ENCODE results near the gene PLPPR4.

The PLPPR4 gene

DNA sequence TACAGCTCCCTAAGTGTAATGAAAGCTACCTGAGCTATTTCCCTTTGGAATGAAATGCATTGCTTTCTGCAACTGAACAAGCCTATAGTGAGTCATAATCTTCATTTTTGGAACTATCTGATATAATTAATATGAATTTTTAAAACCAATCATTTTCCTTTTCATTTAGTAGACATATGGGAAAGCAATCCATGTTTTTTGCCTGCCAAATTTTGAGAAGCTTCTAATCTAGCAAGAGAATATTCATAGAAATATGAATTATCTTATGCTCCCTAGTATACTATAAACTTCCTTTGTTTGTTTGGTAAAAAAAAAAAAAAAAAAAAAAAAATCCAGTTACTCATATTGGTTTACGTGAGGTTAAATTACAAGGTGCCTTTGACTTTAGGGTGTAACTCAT, 68.3 kb downstream of the PLPPR4 start:
- Histone ChIP-seq H3K9me3 (ENCODE audit: control insufficient read depth, insufficient read depth, low read length) (no peaks in the 10 kb centered on the region), H3K27me3 (ENCODE audit: control insufficient read depth, insufficient read depth, low read length) (no peaks in the 10 kb centered on the region), H3K4me3 (ENCODE audit: low read length) (no peak overlapping the region), H3K4me1 (ENCODE audit: control insufficient read depth, insufficient read depth, low read length) (no peaks in the 10 kb centered on the region), H3K36me3 (ENCODE audit: control insufficient read depth, insufficient read depth, low read length) (no peaks in the 10 kb centered on the region), H3K27ac (ENCODE audit: low read length) (no peak overlapping the region)
- DNase-seq (ENCODE audit: low read depth, low spot score): no peak
- WGBS (ENCODE audit: insufficient coverage, insufficient read length): no CpG with 5 or more reads among the region's 1 CpG

- Histone ChIP-seq H3K27ac (ENCODE audit: low read length) (no peak overlapping the region), H3K9me3 (ENCODE audit: control insufficient read depth, insufficient read depth, low read length) (no peaks in the 10 kb centered on the region), H3K4me1 (ENCODE audit: control insufficient read depth, insufficient read depth, low read length) (no peaks in the 10 kb centered on the region), H3K4me3 (ENCODE audit: low read length) (no peak overlapping the region), H3K36me3 (ENCODE audit: control insufficient read depth, insufficient read depth, low read length) (no peaks in the 10 kb centered on the region), H3K27me3 (ENCODE audit: control insufficient read depth, insufficient read depth, low read length) (no peaks in the 10 kb centered on the region)
- no CpG with 5 or more reads among the region's 5 CpGs for WGBS (ENCODE audit: insufficient coverage, insufficient read length)
- DNase-seq (ENCODE audit: low read depth, low spot score): no peak
These were observed 70.7 kb downstream of the PLPPR4 start for GRCh38 chr1:99334991-99335390.

DNA sequence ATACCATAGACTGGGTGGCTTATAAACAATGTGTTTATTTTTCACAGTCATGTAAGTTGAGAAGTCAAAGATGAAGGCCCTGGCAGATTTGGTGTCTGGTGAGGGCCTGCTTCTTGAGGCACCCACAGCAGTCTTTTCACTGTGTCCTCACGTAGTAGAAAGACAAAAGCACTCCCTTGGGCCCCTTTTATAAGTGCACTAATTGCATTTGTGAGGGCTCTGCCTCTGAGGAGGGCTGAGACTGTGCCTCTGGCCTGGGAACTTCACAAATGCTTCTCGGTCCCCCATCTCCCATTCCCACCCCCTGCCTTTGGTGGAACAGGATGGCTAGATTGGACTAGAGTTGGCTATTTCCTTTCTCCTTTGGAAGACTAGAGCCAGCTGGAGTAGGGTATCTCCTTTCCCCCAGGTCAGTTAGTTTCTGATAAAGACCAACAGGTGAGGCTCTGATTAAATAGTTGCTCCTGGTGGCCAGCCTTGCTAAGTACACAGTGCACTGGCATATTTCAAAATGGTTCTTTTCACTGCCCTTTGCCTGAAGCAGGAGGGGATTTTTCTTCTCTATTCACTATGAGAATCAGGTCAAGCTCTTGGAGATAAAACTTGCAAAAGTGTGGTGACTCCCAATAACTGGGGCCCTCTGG, 82.9 kb downstream of the PLPPR4 start:
- H3K27me3 ChIP-seq (ENCODE audit: control insufficient read depth, insufficient read depth, low read length): no peaks in the 10 kb centered on the region
- no peaks in the 10 kb centered on the region for H3K9me3 ChIP-seq (ENCODE audit: control insufficient read depth, insufficient read depth, low read length)
- no peak for DNase-seq (ENCODE audit: low read depth, low spot score)
- H3K4me3 ChIP-seq (ENCODE audit: low read length): no peak overlapping the region
- H3K4me1 ChIP-seq (ENCODE audit: control insufficient read depth, insufficient read depth, low read length): no peaks in the 10 kb centered on the region
- no CpG with 5 or more reads among the region's 2 CpGs for WGBS (ENCODE audit: insufficient coverage, insufficient read length)
- H3K36me3 ChIP-seq (ENCODE audit: control insufficient read depth, insufficient read depth, low read length): no peaks in the 10 kb centered on the region
- H3K27ac ChIP-seq (ENCODE audit: low read length): no peak overlapping the region

DNA sequence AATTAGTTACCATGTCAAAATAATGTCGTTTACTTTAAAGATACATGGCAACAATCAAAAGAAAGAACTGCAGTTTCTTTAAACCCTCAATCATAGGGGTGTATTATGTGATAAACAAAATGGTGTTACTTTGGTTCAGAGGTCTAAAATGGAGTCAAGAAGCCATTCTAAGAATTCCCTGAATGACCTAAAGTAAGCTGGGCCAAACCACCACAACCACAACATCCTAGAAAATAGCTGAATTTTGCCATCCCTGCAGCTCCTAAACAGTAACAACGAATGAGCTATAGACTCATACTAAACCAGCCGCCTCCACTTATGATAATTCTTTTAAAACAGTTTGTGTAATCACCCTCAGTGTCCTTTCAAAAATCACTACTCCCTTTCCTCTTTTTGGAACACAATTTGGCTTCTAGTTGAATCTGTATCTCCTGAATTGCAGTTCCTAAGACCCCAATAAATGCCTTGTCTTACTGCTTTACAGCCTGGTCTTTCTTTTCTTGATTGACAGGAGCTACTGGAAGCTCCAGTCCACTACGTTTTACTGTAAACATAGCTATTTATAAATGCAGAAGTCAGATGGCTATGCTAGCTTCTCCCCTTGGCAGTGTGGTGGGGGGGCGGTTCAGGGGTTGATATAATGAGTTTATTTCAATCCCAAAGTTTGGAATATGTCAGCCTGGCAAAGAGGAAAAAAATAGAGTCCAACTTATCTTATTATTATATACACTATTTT, 84.3 kb downstream of the PLPPR4 start:
- Histone ChIP-seq H3K27me3 (ENCODE audit: control insufficient read depth, insufficient read depth, low read length) (no peaks in the 10 kb centered on the region), H3K4me3 (ENCODE audit: low read length) (no peak overlapping the region), H3K4me1 (ENCODE audit: control insufficient read depth, insufficient read depth, low read length) (no peaks in the 10 kb centered on the region), H3K36me3 (ENCODE audit: control insufficient read depth, insufficient read depth, low read length) (no peaks in the 10 kb centered on the region), H3K27ac (ENCODE audit: low read length) (no peak overlapping the region), H3K9me3 (ENCODE audit: control insufficient read depth, insufficient read depth, low read length) (no peaks in the 10 kb centered on the region)
- DNase-seq (ENCODE audit: low read depth, low spot score): no peak
- no CpG with 5 or more reads among the region's 5 CpGs for WGBS (ENCODE audit: insufficient coverage, insufficient read length)

GRCh38 chr1:99352821-99353220, 88.5 kb downstream of the PLPPR4 start:
- H3K9me3 ChIP-seq (ENCODE audit: control insufficient read depth, insufficient read depth, low read length): no peaks in the 10 kb centered on the region
- no peak for DNase-seq (ENCODE audit: low read depth, low spot score)
- no CpG with 5 or more reads among the region's 2 CpGs for WGBS (ENCODE audit: insufficient coverage, insufficient read length)

DNA sequence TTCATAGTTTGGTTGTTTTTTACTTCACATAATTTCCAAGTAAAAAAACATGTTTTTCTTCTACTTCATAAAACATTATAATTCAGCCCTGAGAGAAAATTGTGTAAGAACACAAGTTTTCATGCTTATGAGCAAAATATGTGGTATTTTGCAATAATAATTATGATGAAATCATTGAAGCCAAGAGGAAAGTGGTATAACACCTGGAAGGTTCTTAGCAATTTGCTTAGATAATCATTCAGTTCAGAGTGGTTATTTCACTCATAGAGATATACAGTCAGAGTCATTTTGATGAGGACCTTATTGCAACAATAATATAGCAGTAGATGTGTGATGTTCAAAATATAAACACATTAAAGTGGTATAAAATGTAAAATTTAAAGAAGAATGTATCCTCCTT, 94.5 kb downstream of the PLPPR4 start:
- no peak for DNase-seq (ENCODE audit: low read depth, low spot score)
- H3K27me3 ChIP-seq (ENCODE audit: control insufficient read depth, insufficient read depth, low read length): no peaks in the 10 kb centered on the region
- no peak overlapping the region for H3K27ac ChIP-seq (ENCODE audit: low read length)
- H3K36me3 ChIP-seq (ENCODE audit: control insufficient read depth, insufficient read depth, low read length): no peaks in the 10 kb centered on the region
- H3K4me3 ChIP-seq (ENCODE audit: low read length): no peak overlapping the region
- H3K9me3 ChIP-seq (ENCODE audit: control insufficient read depth, insufficient read depth, low read length): no peaks in the 10 kb centered on the region
- no peaks in the 10 kb centered on the region for H3K4me1 ChIP-seq (ENCODE audit: control insufficient read depth, insufficient read depth, low read length)

More at GRCh38 chr1:99352821-99353220, 88.5 kb downstream of the PLPPR4 start:
- Histone ChIP-seq H3K4me3 (ENCODE audit: low read length) (no peak overlapping the region), H3K27me3 (ENCODE audit: control insufficient read depth, insufficient read depth, low read length) (no peaks in the 10 kb centered on the region), H3K27ac (ENCODE audit: low read length) (no peak overlapping the region), H3K4me1 (ENCODE audit: control insufficient read depth, insufficient read depth, low read length) (no peaks in the 10 kb centered on the region), H3K36me3 (ENCODE audit: control insufficient read depth, insufficient read depth, low read length) (no peaks in the 10 kb centered on the region)
